ENCODE data around the gene ZNF761.
"Not testable (repeated sequence)": the region's sequence is repeated elsewhere in the genome, so short reads cannot be mapped to it uniquely, and the experiment has no call there.

Gene ZNF761

DNA sequence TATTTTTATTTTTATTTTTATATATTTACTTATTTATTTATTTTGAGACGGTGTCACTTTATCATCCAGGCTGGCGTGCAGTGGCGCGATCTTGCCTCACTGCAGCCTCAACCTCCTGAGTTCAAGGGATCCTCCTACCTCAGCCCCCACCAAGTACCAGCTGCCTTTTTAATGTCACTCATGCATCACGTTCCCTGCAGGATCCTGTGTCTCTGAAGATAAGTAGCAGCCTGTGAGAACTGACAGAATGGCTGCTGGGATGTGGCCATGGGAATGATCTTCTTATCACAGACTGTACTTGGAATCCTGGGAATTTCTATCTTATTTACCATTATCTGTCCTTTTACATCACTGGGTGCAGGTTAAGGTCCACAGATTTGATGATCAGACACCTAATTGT, 9.2 kb upstream of the ZNF761 start:
- peaks cover 25% of the 10 kb centered on the region for H3K9me3 Mint-ChIP-seq
- peaks cover 47% of the 10 kb centered on the region for H3K4me1 Mint-ChIP-seq
- H3K36me3 Mint-ChIP-seq (ENCODE audit: low read depth) = peaks cover 11% of the 10 kb centered on the region
- TF ChIP-seq, protein P1, sequence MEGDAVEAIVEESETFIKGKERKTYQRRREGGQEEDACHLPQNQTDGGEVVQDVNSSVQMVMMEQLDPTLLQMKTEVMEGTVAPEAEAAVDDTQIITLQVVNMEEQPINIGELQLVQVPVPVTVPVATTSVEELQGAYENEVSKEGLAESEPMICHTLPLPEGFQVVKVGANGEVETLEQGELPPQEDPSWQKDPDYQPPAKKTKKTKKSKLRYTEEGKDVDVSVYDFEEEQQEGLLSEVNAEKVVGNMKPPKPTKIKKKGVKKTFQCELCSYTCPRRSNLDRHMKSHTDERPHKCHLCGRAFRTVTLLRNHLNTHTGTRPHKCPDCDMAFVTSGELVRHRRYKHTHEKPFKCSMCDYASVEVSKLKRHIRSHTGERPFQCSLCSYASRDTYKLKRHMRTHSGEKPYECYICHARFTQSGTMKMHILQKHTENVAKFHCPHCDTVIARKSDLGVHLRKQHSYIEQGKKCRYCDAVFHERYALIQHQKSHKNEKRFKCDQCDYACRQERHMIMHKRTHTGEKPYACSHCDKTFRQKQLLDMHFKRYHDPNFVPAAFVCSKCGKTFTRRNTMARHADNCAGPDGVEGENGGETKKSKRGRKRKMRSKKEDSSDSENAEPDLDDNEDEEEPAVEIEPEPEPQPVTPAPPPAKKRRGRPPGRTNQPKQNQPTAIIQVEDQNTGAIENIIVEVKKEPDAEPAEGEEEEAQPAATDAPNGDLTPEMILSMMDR (IDR thresholded peaks at IDR 0.05) = no peak
- H3K4me3 Mint-ChIP-seq = no peak overlapping the region
- no peaks in the 10 kb centered on the region for H3K27me3 Mint-ChIP-seq (ENCODE audit: low read depth, poor library complexity)
- no peak for DNase-seq
- H3K27ac Mint-ChIP-seq = no peak overlapping the region

DNA sequence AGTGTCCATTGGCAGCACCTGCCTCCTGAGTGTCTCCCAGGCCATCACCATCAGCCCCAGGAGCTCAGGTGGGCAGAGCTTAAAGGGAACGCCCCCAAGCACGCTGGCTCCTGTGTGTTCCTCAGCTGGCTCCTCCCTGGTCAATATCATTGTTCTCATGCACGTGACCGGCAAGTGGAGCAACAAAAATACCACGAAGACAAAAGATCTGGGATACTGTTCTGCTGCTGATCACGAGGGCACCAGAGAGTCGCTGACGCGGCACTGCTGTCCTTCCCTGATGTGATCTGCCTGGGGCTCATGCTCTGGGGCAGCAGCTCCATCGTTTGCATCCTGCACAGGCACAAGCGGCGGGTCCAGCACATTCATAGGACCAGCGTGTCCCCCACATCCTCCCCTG, 8.7 kb upstream of the ZNF761 start:
- Mint-ChIP-seq H3K4me1 (peaks cover 47% of the 10 kb centered on the region), H3K9me3 (peaks cover 22% of the 10 kb centered on the region)
- not testable (repeated sequence) for H3K27me3 Mint-ChIP-seq (ENCODE audit: low read depth, poor library complexity); H3K27ac Mint-ChIP-seq; DNase-seq; H3K4me3 Mint-ChIP-seq; H3K36me3 Mint-ChIP-seq (ENCODE audit: low read depth)

DNA sequence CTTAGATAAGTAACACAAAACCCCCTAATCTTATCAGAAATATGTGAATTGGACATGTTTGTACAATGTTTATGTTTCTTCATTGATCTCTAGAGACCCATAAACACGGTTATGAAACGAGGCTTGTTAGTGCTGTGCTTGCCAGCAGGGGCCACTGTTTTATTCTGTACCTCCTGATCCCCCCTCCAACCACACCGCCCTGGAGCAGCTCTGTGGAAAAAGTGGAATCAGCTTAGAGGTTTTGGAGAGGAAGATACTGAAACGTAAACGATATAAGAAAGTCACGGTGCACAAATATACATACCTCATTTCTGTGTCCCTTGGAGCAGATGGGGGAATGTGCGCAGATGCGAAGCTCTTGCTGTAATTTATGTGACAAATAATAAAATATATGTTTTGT, 8.1 kb upstream of the ZNF761 start:
- not testable (repeated sequence) for H3K27me3 Mint-ChIP-seq (ENCODE audit: low read depth, poor library complexity); H3K27ac Mint-ChIP-seq
- Mint-ChIP-seq H3K9me3 (peaks cover 16% of the 10 kb centered on the region), H3K36me3 (ENCODE audit: low read depth) (peaks cover 13% of the 10 kb centered on the region), H3K4me1 (peaks cover 52% of the 10 kb centered on the region), H3K4me3 (peak overlapping the region; percentile 34)
- DNase-seq = peak; percentile 23
- TF ChIP-seq, protein P1 (IDR thresholded peaks at IDR 0.05) = peak; percentile 10

DNA sequence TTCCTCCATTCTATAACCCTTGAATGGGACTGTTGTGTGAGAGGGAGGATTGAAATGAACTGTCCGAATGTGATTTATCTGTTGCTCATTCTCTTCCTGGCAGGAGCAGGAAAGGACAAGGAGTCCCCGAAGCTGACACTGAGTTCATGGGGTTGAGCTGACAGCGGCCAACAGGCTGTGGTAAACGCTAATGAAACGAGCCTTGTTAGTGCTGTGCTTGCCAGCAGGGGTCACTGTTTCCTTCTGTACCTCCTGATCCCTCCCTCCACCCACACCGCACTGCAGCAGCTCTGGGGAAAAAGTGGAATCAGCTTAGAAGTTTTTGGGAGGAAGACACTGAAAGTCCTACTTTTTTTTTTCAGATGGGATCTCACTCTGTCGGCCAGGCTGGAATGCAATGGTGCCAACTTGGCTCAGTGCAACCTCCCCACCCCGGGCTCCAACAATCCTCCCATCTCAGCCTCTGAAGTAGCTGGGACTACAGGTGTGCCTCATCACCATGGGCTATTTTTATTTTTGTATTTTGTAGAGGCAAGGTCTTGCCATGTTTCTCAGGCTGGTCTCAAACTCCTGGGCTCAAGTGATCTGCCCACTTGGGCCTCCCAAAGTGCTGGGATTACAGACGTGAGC, 6.7 kb upstream of the ZNF761 start:
- Mint-ChIP-seq H3K4me3 (no peak overlapping the region), H3K27ac (no peak overlapping the region), H3K27me3 (ENCODE audit: low read depth, poor library complexity) (peaks cover 7% of the 10 kb centered on the region), H3K9me3 (peaks cover 8% of the 10 kb centered on the region), H3K4me1 (peaks cover 61% of the 10 kb centered on the region), H3K36me3 (ENCODE audit: low read depth) (peaks cover 8% of the 10 kb centered on the region)
- TF ChIP-seq, protein P1 (IDR thresholded peaks at IDR 0.05) = peak; percentile 73
- peak; percentile 83 for DNase-seq

DNA sequence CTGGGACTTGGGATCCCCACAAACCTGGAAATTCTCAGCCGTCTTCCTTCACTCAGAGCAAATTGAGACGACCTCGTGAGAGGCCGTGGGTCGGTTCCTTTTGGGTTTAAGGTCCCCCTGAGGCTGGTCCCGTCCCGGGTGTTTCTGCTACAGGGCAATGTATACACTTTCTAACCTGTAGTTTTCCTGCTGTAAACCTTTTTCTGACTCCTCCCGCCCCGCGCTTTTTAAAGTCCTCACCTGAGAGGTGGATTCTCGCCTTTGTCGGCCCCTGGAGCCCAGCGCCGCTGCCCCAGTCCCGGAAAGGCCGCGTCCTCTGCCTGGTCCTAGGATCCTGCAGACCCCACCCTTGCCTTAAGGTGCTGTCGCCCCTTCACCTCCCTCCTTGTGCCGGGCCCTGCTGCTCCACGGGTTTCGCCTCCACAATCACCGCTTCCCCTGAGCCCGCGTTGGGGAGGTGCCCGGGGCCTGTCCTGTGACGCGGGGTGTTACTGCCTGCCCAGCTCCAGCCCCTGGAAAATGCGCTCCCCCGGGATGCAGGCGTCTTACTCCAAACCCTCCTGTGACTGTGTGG, 391 bp downstream of the ZNF761 start:
- Mint-ChIP-seq H3K36me3 (ENCODE audit: low read depth) (peaks cover 36% of the 10 kb centered on the region), H3K27me3 (ENCODE audit: low read depth, poor library complexity) (peaks cover 19% of the 10 kb centered on the region), H3K9me3 (no peaks in the 10 kb centered on the region), H3K27ac (peak overlapping the region; percentile 20), H3K4me3 (peak overlapping the region; percentile 87), H3K4me1 (peaks cover 52% of the 10 kb centered on the region)
- peak; percentile 48 for DNase-seq
- TF ChIP-seq, protein P1 (IDR thresholded peaks at IDR 0.05) = no peak

DNA sequence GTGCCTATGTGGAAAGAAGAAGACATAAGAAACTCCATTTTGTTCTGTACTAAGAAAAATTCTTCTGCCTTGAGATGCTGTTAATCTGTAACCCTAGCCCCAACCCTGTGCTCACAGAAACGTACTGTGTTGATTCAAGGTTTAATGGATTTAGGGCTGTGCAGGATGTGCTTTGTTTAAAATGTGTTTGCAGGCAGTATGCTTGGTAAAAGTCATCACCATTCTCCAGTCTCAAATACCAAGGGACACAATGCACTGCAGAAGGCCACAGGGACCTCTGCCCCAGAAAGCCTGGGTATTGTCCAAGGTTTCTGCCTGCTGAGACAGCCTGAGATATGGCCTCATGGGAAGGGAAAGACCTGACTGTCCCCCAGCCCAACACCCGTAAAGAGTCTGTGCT, 12.0 kb downstream of the ZNF761 start:
- H3K4me1 Mint-ChIP-seq; H3K27ac Mint-ChIP-seq; H3K4me3 Mint-ChIP-seq; H3K27me3 Mint-ChIP-seq (ENCODE audit: low read depth, poor library complexity); DNase-seq: not testable (repeated sequence)
- Mint-ChIP-seq H3K36me3 (ENCODE audit: low read depth) (peaks cover 99% of the 10 kb centered on the region), H3K9me3 (peaks cover 79% of the 10 kb centered on the region)

DNA sequence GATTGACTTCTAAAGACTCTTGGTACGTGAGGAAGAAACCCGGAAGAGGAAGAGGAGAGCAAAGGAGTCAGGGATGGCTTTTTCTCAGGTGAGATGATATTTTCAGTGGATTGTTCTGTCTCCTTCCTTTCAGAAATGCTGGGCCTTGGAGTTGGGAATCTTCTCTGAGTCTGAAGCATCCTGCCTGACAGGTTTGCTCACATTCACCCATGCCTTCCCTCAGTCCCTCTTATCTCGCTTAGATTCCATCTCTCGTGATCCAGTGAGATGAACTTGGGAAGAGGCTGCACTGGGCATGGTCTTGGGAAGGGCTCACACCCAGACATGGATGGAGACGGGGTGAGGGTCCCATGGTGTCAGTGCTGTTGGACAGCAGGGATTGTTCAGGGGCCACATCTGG, 15.4 kb downstream of the ZNF761 start:
- H3K36me3 Mint-ChIP-seq (ENCODE audit: low read depth) = peaks cover 99% of the 10 kb centered on the region
- H3K4me3 Mint-ChIP-seq; H3K27me3 Mint-ChIP-seq (ENCODE audit: low read depth, poor library complexity); H3K4me1 Mint-ChIP-seq; DNase-seq; H3K27ac Mint-ChIP-seq: not testable (repeated sequence)
- H3K9me3 Mint-ChIP-seq = peaks cover 85% of the 10 kb centered on the region

Measured in nephron progenitor cell (in vitro differentiated cells).